Renal pelvis (tissue), 3 donors: Measurements from ENCODE around the gene BLOC1S1. TPM values are rescaled to one million over a fixed set of nuclear protein-coding genes. Genes with fewer than 3 reads are reported as not detected.

Experiments used
- polyA plus RNA-seq, 3 donors: library from polyadenylated mRNA; unstranded; fragments of 120-200 nt; gene quantifications; one replicate each; pipeline ENCODE4 v1.2.1, GENCODE V29; 2013; ENCODE audit not compliant: insufficient read length in 3 of 3

The BLOC1S1 gene
- polyA plus RNA-seq, 3 donors, result 114 to 141 (median 120) TPM

Other genes starting within 250 kb of the BLOC1S1 start
- not detected for gene OR6C70, start 245.9 kb upstream of the BLOC1S1 start, polyA plus RNA-seq
- not detected for gene OR6C68, start 223.7 kb upstream of the BLOC1S1 start, polyA plus RNA-seq
- under 1 TPM in 1 of 3 donors, not detected in 2; 0.04 TPM for gene OR6C4, start 166.4 kb upstream of the BLOC1S1 start, polyA plus RNA-seq
- gene OR2AP1, start 143.6 kb upstream of the BLOC1S1 start, polyA plus RNA-seq, result not detected
- not detected for gene OR10P1, start 79.2 kb upstream of the BLOC1S1 start, polyA plus RNA-seq
- gene ITGA7, start 8.1 kb upstream of the BLOC1S1 start, polyA plus RNA-seq, result 10 to 100 TPM; 38.2 to 43.3 (median 38.9) TPM
- 10 to 100 TPM; 22.2 to 41.6 (median 41.4) TPM for gene RDH5, start 4.3 kb downstream of the BLOC1S1 start, polyA plus RNA-seq
- 100 to 1,000 TPM; 637 to 739 (median 680) TPM for gene CD63, start 13.0 kb downstream of the BLOC1S1 start, polyA plus RNA-seq
- 10 to 100 TPM; 21.3 to 24.6 (median 23.9) TPM for gene GDF11, start 27.1 kb downstream of the BLOC1S1 start, polyA plus RNA-seq
- 100 to 1,000 TPM; 105 to 132 (median 112) TPM for gene SARNP, start 101.7 kb downstream of the BLOC1S1 start, polyA plus RNA-seq
- 10 to 100 TPM; 30.2 to 36.3 (median 34.8) TPM for gene ORMDL2, start 102.0 kb downstream of the BLOC1S1 start, polyA plus RNA-seq
- 10 to 100 TPM; 44.8 to 46.9 (median 45.3) TPM for gene DNAJC14, start 113.5 kb downstream of the BLOC1S1 start, polyA plus RNA-seq
- 1 to 10 TPM in 1 of 3 donors, under 1 TPM in 2; 0.61 to 1.2 (median 0.77) TPM for gene MMP19, start 126.9 kb downstream of the BLOC1S1 start, polyA plus RNA-seq
- 10 to 100 TPM; 33.2 to 41.1 (median 36.7) TPM for gene PYM1, start 211.8 kb downstream of the BLOC1S1 start, polyA plus RNA-seq
- 10 to 100 TPM; 17.7 to 26.1 (median 17.7) TPM for gene DGKA, start 215.1 kb downstream of the BLOC1S1 start, polyA plus RNA-seq
- 1 to 10 TPM; 3.3 to 5.2 (median 3.6) TPM for gene PMEL, start 250.0 kb downstream of the BLOC1S1 start, polyA plus RNA-seq